Prostate gland (tissue), 2 donors: ENCODE measurements around the gene RPL22L1. TPM values are rescaled to one million over a fixed set of nuclear protein-coding genes. Genes with fewer than 3 reads are reported as not detected.
A peak's percentile ranks its signal among the peaks of the same experiment; 100 is the strongest.
"Not testable (repeated sequence)": the region's sequence is repeated elsewhere in the genome, so short reads cannot be mapped to it uniquely, and the experiment has no call there.

Experiments
- DNase-seq: peaks from one replicate; pipeline ENCODE4 v3.0.0-alpha.2; 2019; ENCODE audit warnings: low spot score
- H3K27ac ChIP-seq, 2 donors: fragments of 200-600 bp; sonication (generic); 2 replicates each; pipeline ENCODE4 v1.5.1; 2017 to 2019
- H3K27me3 ChIP-seq: fragments of 200-600 bp; sonication (generic); replicated peaks from 2 replicates; pipeline ENCODE4 v1.5.1; 2019; ENCODE audit not compliant: insufficient read depth
- H3K36me3 ChIP-seq, 2 donors: fragments of 200-600 bp; sonication (generic); 1 replicate in 1 of 2; 2 replicates in 1 of 2; pipeline versions ENCODE4 v1.5.1 to v1.8.1; 2017 to 2019
- H3K4me1 ChIP-seq: fragments of 200-600 bp; sonication (generic); replicated peaks from 2 replicates; pipeline ENCODE4 v1.5.1; 2019
- H3K4me3 ChIP-seq, 2 donors: fragments of 200-600 bp; sonication (generic); 2 replicates each; pipeline ENCODE4 v1.5.1; 2017 to 2019
- H3K9me3 ChIP-seq: fragments of 200-600 bp; sonication (generic); 2 replicates; pipeline ENCODE4 v1.5.1; 2017
- POLR2A ChIP-seq: fragments of 450-650 bp; IDR thresholded peaks from one replicate; pipeline ENCODE4 v1.6.1; 2016; ENCODE audit warnings: antibody characterized with exemption, mild to moderate bottlenecking
- POLR2AphosphoS5 ChIP-seq: sonication (generic); formaldehyde crosslinking; IDR thresholded peaks from one replicate; pipeline ENCODE4 v1.6.1; 2017; ENCODE audit warnings: antibody characterized with exemption
- WGBS: methylation state at CpG from one replicate; pipeline ENCODE4 v1.1.5; 2018; 5-methylcytosine and 5-hydroxymethylcytosine counted together
- intact Hi-C: fragments of 100-400 bp; cut with DNase I; formaldehyde crosslinking; loops from one replicate; pipeline ENCODE4 v1.14.2; 2022
- total RNA-seq, 2 donors: library from RNA; depleted of rRNA; stranded (reverse); fragments of >200 nt; gene quantifications; one replicate each; pipeline ENCODE4 v1.1.0, GENCODE V29; 2016
- TF ChIP-seq, protein P1 (sequence below), 4 experiments: fragments of 200-600 bp in 2 of 4; fragments of 450-650 bp in 2 of 4; sonication (generic) in 2 of 4; IDR thresholded peaks; 1 replicate in 3 of 4; 2 replicates in 1 of 4; pipeline ENCODE4 v1.5.1; 2016 to 2019; ENCODE audit warnings: antibody characterized with exemption in 4 of 4, mild to moderate bottlenecking in 2 of 4, moderate library complexity in 2 of 4

Gene RPL22L1
- total RNA-seq, 2 donors from 2014 or later = 17.8 to 60.8 TPM

DNA sequence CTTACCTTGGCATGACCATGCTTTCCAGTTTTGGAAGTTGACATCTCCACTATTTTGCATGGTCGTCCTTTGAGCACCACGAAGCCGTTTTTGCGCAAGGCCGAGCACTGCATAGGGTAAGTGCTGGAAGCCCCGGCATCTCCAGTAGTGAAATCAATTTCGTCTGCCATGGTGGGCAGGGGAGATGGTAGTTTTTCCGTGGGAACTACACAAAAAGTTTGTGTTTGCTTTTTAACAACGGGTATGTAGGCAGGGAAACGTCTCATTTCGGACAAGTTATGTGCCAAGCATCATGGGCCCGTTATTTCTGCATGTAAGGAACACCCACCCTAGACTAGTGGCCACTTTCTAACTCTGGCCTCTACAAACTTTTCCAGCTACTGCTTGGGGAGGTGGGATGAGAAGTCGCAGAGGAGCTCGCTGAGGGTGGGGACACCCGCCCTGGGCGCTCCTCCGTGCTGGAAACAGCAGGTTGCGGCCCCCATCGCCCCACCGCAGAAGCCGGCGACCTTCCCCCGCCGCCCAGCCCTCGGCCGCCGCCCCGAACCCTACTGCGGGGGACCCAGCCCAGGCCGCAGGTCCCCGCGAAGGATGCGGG, 37.7 kb upstream of the RPL22L1 start:
- 8% methylated on average over 32 of the region's 33 CpGs for WGBS
- H3K4me3 ChIP-seq = peak overlapping the region; percentile 39 to 52
- no peaks in the 10 kb centered on the region for H3K36me3 ChIP-seq
- no peaks in the 10 kb centered on the region for H3K27me3 ChIP-seq
- peak overlapping the region in 1 of 2 donors; percentile 50 for H3K27ac ChIP-seq
- DNase-seq = no peak
- TF ChIP-seq, protein P1, sequence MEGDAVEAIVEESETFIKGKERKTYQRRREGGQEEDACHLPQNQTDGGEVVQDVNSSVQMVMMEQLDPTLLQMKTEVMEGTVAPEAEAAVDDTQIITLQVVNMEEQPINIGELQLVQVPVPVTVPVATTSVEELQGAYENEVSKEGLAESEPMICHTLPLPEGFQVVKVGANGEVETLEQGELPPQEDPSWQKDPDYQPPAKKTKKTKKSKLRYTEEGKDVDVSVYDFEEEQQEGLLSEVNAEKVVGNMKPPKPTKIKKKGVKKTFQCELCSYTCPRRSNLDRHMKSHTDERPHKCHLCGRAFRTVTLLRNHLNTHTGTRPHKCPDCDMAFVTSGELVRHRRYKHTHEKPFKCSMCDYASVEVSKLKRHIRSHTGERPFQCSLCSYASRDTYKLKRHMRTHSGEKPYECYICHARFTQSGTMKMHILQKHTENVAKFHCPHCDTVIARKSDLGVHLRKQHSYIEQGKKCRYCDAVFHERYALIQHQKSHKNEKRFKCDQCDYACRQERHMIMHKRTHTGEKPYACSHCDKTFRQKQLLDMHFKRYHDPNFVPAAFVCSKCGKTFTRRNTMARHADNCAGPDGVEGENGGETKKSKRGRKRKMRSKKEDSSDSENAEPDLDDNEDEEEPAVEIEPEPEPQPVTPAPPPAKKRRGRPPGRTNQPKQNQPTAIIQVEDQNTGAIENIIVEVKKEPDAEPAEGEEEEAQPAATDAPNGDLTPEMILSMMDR (IDR thresholded peaks at IDR 0.05) = no peak
- TF ChIP-seq POLR2A = no peak
- no peak for TF ChIP-seq POLR2AphosphoS5
- H3K4me1 ChIP-seq = no peaks in the 10 kb centered on the region
- intact Hi-C loops = loop anchor here (2.0 kb wide), 1 partner anchor 37 kb away; the partner anchor contains the start of gene RPL22L1
- H3K9me3 ChIP-seq = no peaks in the 10 kb centered on the region

DNA sequence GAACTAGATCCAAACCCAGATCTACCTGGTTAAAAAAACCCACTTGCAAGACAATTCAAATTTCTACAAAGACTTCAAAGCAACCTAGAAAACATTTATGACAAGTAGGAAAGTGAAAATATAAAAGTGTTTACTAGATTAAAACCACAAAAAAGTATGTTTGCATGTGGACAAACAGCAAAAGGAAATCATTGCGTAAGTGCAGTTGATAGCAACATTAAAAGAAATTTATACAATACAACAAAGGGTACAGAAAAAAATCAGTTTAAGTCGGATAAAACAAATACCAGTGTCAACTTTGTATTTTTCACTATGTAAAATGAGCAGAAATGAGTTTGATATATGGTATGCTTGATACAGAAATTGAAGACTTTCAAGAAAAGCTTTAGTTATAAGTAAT, 35.9 kb upstream of the RPL22L1 start:
- Histone ChIP-seq H3K27me3 (no peaks in the 10 kb centered on the region), H3K4me1 (no peaks in the 10 kb centered on the region), H3K27ac (no peak overlapping the region), H3K36me3 (no peaks in the 10 kb centered on the region), H3K4me3 (no peak overlapping the region), H3K9me3 (no peaks in the 10 kb centered on the region)
- TF ChIP-seq, protein P1 (IDR thresholded peaks at IDR 0.05) = no peak
- no peak for TF ChIP-seq POLR2AphosphoS5
- no peak for TF ChIP-seq POLR2A
- intact Hi-C loops = no loop called here
- no peak for DNase-seq
- WGBS = 97% methylated on average over 2 of the region's 2 CpGs

DNA sequence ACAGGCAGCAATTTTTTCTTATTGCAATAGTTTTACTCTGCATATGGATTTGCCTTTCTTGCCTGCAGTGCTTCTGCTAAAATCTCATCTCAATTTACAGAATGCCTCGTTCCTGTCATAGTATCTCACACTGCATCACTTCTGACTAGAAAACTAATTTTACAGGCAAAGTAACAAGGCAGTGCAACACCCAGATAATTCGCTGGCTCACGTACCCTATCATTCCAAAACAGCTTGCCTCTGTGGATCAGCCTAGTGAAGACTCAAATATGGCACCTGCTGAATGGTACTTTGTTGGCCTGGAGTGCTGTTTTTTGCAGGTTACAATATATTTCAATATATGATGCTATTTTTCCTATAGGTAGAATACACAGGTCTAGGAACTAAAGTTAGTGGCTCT, 33.1 kb upstream of the RPL22L1 start:
- Histone ChIP-seq H3K4me1 (no peaks in the 10 kb centered on the region), H3K27me3 (no peaks in the 10 kb centered on the region), H3K27ac (no peak overlapping the region), H3K36me3 (no peaks in the 10 kb centered on the region), H3K4me3 (no peak overlapping the region), H3K9me3 (no peaks in the 10 kb centered on the region)
- TF ChIP-seq POLR2A (no peak), POLR2AphosphoS5 (no peak)
- TF ChIP-seq, protein P1 (IDR thresholded peaks at IDR 0.05) = no peak
- WGBS = 96% methylated on average over 3 of the region's 3 CpGs
- DNase-seq = no peak
- intact Hi-C loops = no loop called here

DNA sequence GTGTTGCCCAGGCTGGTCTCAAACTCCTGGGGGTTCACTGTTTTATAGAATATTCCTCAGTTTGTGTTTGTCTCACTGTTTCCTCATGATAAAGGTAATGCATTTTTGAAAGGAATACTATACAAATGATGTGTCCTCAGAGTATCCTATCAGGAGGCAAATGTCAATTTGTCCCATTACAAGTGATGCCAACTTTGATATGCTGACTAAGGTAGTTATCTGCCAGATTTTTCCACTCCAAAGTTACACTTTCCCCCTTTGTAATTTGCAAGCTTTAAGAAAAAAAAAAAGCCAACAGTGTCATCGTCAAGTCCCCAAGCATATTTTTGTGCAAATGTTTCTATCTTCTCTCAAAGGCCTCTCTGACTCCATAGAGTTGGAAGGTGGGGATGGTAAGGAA, 29.5 kb upstream of the RPL22L1 start:
- 97% methylated on average over 1 of the region's 1 CpG for WGBS
- Histone ChIP-seq H3K4me3 (no peak overlapping the region), H3K27me3 (no peaks in the 10 kb centered on the region), H3K4me1 (no peaks in the 10 kb centered on the region), H3K27ac (no peak overlapping the region), H3K36me3 (no peaks in the 10 kb centered on the region), H3K9me3 (no peaks in the 10 kb centered on the region)
- no peak for TF ChIP-seq POLR2A
- TF ChIP-seq, protein P1 (IDR thresholded peaks at IDR 0.05) = no peak
- TF ChIP-seq POLR2AphosphoS5 = no peak
- intact Hi-C loops = no loop called here
- DNase-seq = no peak

DNA sequence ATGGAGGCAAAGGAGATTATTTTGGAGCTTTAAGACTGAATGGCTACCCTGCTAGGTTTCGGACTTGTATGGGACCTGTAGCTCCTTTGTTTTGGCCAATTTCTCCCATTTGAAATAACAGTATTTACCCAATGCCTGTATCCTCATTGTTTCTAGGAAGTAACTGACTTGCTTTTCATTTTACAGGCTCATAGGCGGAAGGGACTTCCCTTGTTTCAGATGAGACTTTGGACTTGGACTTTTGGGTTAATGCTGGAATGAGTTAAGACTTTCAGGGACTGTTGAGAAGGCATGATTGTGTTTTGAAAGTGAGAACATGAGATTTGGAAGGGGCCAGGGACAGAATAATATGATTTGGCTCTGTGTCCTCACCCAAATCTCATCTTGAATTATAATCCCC, 28.0 kb upstream of the RPL22L1 start:
- Histone ChIP-seq H3K27me3 (no peaks in the 10 kb centered on the region), H3K9me3 (no peaks in the 10 kb centered on the region), H3K27ac (no peak overlapping the region), H3K36me3 (no peaks in the 10 kb centered on the region), H3K4me3 (no peak overlapping the region), H3K4me1 (no peaks in the 10 kb centered on the region)
- 92% methylated on average over 2 of the region's 2 CpGs for WGBS
- TF ChIP-seq POLR2A = no peak
- TF ChIP-seq, protein P1 (IDR thresholded peaks at IDR 0.05) = no peak
- TF ChIP-seq POLR2AphosphoS5 = no peak
- DNase-seq = no peak
- intact Hi-C loops = no loop called here

DNA sequence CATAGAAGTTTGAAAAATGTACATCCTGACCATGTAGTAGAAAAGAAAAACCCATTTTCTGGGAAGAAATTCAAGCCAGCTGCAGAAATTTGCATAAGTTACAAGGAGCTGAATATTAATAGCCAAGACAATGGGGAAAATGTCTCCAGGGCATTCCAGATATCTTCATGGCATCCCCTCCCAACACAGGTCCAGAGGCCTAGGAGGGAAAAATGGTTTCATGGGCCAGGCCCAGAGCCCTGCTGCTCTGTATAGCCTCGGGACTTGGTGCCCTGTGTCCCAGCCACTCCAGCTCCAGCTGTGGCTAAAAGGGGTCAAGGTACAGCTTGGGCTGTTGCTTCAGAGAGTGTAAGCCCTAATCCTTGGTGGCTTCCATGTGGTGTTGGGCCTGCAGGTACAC, 27.2 kb upstream of the RPL22L1 start:
- DNase-seq, H3K9me3 ChIP-seq, H3K27me3 ChIP-seq, intact Hi-C loops, H3K27ac ChIP-seq, H3K36me3 ChIP-seq, H3K4me3 ChIP-seq, H3K4me1 ChIP-seq: not testable (repeated sequence)
- WGBS = 92% methylated on average over 1 of the region's 1 CpG
